Memory B cell (primary cell): Measurements from ENCODE around the gene ARF3.

Experiments
- ATAC-seq: fragments of 150-1000 bp; cut with Tn5 transposase; 2 replicates; pipeline ENCODE4 v1.10.0; 2021; ENCODE audit warnings: low read depth, mild to moderate bottlenecking, moderate library complexity
- DNase-seq, 2 donors: peaks; one replicate each; pipeline ENCODE4 v3.0.0; 2022; ENCODE audit warnings: low spot score in 2 of 2
- H3K27ac Mint-ChIP-seq: one replicate; pipeline ENCODE4 v1.8.0; 2022; ENCODE audit warnings: mild to moderate bottlenecking, moderate library complexity, mixed read lengths
- H3K27me3 Mint-ChIP-seq: one replicate; pipeline ENCODE4 v1.8.0; 2022; ENCODE audit warnings: mixed read lengths
- H3K36me3 Mint-ChIP-seq: one replicate; pipeline ENCODE4 v1.8.0; 2022; ENCODE audit warnings: mild to moderate bottlenecking, mixed read lengths
- H3K4me1 Mint-ChIP-seq: one replicate; pipeline ENCODE4 v1.8.0; 2022; ENCODE audit warnings: mixed read lengths
- H3K4me3 Mint-ChIP-seq: one replicate; pipeline ENCODE4 v1.8.0; 2022; ENCODE audit warnings: mild to moderate bottlenecking, moderate library complexity, mixed read lengths
- H3K9me3 Mint-ChIP-seq: one replicate; pipeline ENCODE4 v1.8.0; 2022; ENCODE audit warnings: mixed read lengths

The ARF3 gene

GRCh38 chr12:48977290-48978281 lies 20.3 kb upstream of the ARF3 start:
- peak; percentile 73 for ATAC-seq
- H3K27me3 Mint-ChIP-seq, result peaks cover 32% of the 10 kb centered on the region
- peak overlapping the region; percentile 87 for H3K27ac Mint-ChIP-seq
- no peaks in the 10 kb centered on the region for H3K36me3 Mint-ChIP-seq
- H3K4me1 Mint-ChIP-seq, result peaks cover 34% of the 10 kb centered on the region
- peak; percentile 85 to 91 for DNase-seq
- peak overlapping the region; percentile 43 for H3K4me3 Mint-ChIP-seq
- H3K9me3 Mint-ChIP-seq, result no peaks in the 10 kb centered on the region

GRCh38 chr12:48973941-48974673 lies 16.8 kb upstream of the ARF3 start:
- no peak overlapping the region for H3K27ac Mint-ChIP-seq

GRCh38 chr12:48973531-48973930 lies 16.2 kb upstream of the ARF3 start:
- peaks cover 23% of the 10 kb centered on the region for H3K4me1 Mint-ChIP-seq
- no peaks in the 10 kb centered on the region for H3K9me3 Mint-ChIP-seq
- no peak overlapping the region for H3K4me3 Mint-ChIP-seq
- DNase-seq (no peak), ATAC-seq (no peak)
- peaks cover 34% of the 10 kb centered on the region for H3K27me3 Mint-ChIP-seq
- H3K36me3 Mint-ChIP-seq, result no peaks in the 10 kb centered on the region
- no peak overlapping the region for H3K27ac Mint-ChIP-seq

More at GRCh38 chr12:48973941-48974673, 16.8 kb upstream of the ARF3 start:
- Mint-ChIP-seq H3K27me3 (peaks cover 37% of the 10 kb centered on the region), H3K4me1 (peaks cover 28% of the 10 kb centered on the region), H3K4me3 (no peak overlapping the region), H3K9me3 (no peaks in the 10 kb centered on the region), H3K36me3 (no peaks in the 10 kb centered on the region)
- DNase-seq (no peak), ATAC-seq (no peak)

GRCh38 chr12:48972952-48973483 lies 15.7 kb upstream of the ARF3 start:
- no peak overlapping the region for H3K27ac Mint-ChIP-seq
- H3K4me1 Mint-ChIP-seq, result peaks cover 23% of the 10 kb centered on the region
- H3K27me3 Mint-ChIP-seq, result peaks cover 34% of the 10 kb centered on the region

GRCh38 chr12:48972213-48972951 lies 15.1 kb upstream of the ARF3 start:
- Mint-ChIP-seq H3K27me3 (peaks cover 28% of the 10 kb centered on the region), H3K36me3 (no peaks in the 10 kb centered on the region), H3K4me3 (peak overlapping the region; percentile 86), H3K9me3 (no peaks in the 10 kb centered on the region), H3K4me1 (peaks cover 17% of the 10 kb centered on the region), H3K27ac (no peak overlapping the region)
- ATAC-seq (no peak), DNase-seq (no peak)

More at GRCh38 chr12:48972952-48973483, 15.7 kb upstream of the ARF3 start:
- DNase-seq (no peak), ATAC-seq (no peak)
- no peaks in the 10 kb centered on the region for H3K9me3 Mint-ChIP-seq
- H3K4me3 Mint-ChIP-seq, result no peak overlapping the region
- H3K36me3 Mint-ChIP-seq, result no peaks in the 10 kb centered on the region

- Mint-ChIP-seq H3K36me3 (no peaks in the 10 kb centered on the region), H3K27me3 (peaks cover 22% of the 10 kb centered on the region), H3K4me3 (peak overlapping the region; percentile 31), H3K4me1 (peaks cover 18% of the 10 kb centered on the region), H3K27ac (peak overlapping the region; percentile 48), H3K9me3 (no peaks in the 10 kb centered on the region)
- ATAC-seq (no peak), DNase-seq (no peak)
Observed at GRCh38 chr12:48970702-48971334, 13.5 kb upstream of the ARF3 start.

GRCh38 chr12:48969833-48970701 lies 12.8 kb upstream of the ARF3 start:
- Mint-ChIP-seq H3K9me3 (no peaks in the 10 kb centered on the region), H3K27ac (no peak overlapping the region), H3K27me3 (peaks cover 22% of the 10 kb centered on the region), H3K4me3 (peak overlapping the region; percentile 42), H3K36me3 (no peaks in the 10 kb centered on the region), H3K4me1 (peaks cover 21% of the 10 kb centered on the region)
- no peak for DNase-seq
- peak; percentile 65 for ATAC-seq

GRCh38 chr12:48969160-48969771 lies 12.0 kb upstream of the ARF3 start:
- Mint-ChIP-seq H3K4me3 (peak overlapping the region; percentile 42), H3K27ac (no peak overlapping the region), H3K9me3 (no peaks in the 10 kb centered on the region), H3K27me3 (peaks cover 18% of the 10 kb centered on the region), H3K36me3 (no peaks in the 10 kb centered on the region), H3K4me1 (peaks cover 21% of the 10 kb centered on the region)
- DNase-seq (no peak), ATAC-seq (peak; percentile 23)

- Mint-ChIP-seq H3K4me3 (no peak overlapping the region), H3K36me3 (no peaks in the 10 kb centered on the region), H3K4me1 (peaks cover 21% of the 10 kb centered on the region), H3K27me3 (peaks cover 15% of the 10 kb centered on the region), H3K27ac (no peak overlapping the region), H3K9me3 (no peaks in the 10 kb centered on the region)
- DNase-seq (no peak), ATAC-seq (no peak)
Observed at GRCh38 chr12:48968467-48968866, 11.2 kb upstream of the ARF3 start.

GRCh38 chr12:48967991-48968390 lies 10.7 kb upstream of the ARF3 start:
- H3K27me3 Mint-ChIP-seq, result peaks cover 13% of the 10 kb centered on the region
- DNase-seq, result no peak

GRCh38 chr12:48966177-48966895 lies 9.0 kb upstream of the ARF3 start:
- ATAC-seq, result peak; percentile 42
- Mint-ChIP-seq H3K4me3 (no peak overlapping the region), H3K27me3 (peaks cover 6% of the 10 kb centered on the region), H3K27ac (no peak overlapping the region), H3K4me1 (peaks cover 14% of the 10 kb centered on the region), H3K36me3 (no peaks in the 10 kb centered on the region), H3K9me3 (no peaks in the 10 kb centered on the region)
- DNase-seq, result no peak

More at GRCh38 chr12:48967991-48968390, 10.7 kb upstream of the ARF3 start:
- H3K36me3 Mint-ChIP-seq, result no peaks in the 10 kb centered on the region
- H3K4me3 Mint-ChIP-seq, result no peak overlapping the region
- H3K27ac Mint-ChIP-seq, result no peak overlapping the region
- ATAC-seq, result no peak
- H3K9me3 Mint-ChIP-seq, result no peaks in the 10 kb centered on the region
- peaks cover 21% of the 10 kb centered on the region for H3K4me1 Mint-ChIP-seq
